Measurements from ENCODE around the gene NT5E. TPM values are rescaled to one million over a fixed set of nuclear protein-coding genes. Genes with fewer than 3 reads are reported as not detected.

Gene NT5E
- total RNA-seq, 2 experiments from 2014 or later: 2.7 to 3.3 TPM

DNA sequence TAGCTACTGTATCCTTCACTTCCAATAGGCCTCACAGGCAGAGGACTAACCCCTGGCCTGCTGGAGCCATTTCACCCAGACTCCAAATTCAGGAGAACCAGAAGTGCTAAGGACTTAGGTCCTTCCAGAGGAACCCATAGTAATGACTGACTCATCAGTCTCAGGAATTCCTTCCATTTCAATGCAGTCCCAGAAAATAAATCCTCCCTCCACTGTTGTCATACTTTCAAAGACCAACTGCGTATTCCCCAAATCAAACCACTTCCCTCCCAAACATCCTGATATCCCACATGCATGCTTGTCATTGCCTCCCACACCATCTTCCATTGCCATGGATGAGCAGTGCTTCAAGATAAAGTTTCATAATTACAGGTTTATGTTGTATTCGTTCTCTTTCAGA lies 31.8 kb upstream of the NT5E start:
- Histone ChIP-seq H3K4me1 (ENCODE audit: insufficient read depth, low read length) (no peaks in the 10 kb centered on the region), H3K4me3 (ENCODE audit: low read length) (no peak overlapping the region), H3K27me3 (ENCODE audit: control insufficient read depth in 1 of 2, insufficient read depth in 2 of 2, low read length in 2 of 2) (peaks cover 0 to 3% of the 10 kb centered on the region in 2 experiments), H3K9me3 (ENCODE audit: control insufficient read depth in 1 of 2, insufficient read depth in 1 of 2, low read length in 2 of 2) (no peaks in the 10 kb centered on the region), H3K27ac (ENCODE audit: low read depth in 1 of 2, low read length in 2 of 2) (no peak overlapping the region), H3K36me3 (ENCODE audit: insufficient read depth, low read length) (no peaks in the 10 kb centered on the region)
- Mint-ChIP-seq H3K27ac (no peak overlapping the region), H3K9me3 (no peaks in the 10 kb centered on the region), H3K4me1 (ENCODE audit: low read depth) (no peaks in the 10 kb centered on the region), H3K4me3 (no peak overlapping the region), H3K36me3 (ENCODE audit: low read depth) (no peaks in the 10 kb centered on the region), H3K27me3 (no peaks in the 10 kb centered on the region)
- ATAC-seq (ENCODE audit: poor library complexity): no peak
- DNase-seq: no peak
- CTCF ChIA-PET: no interaction called here
- POLR2A ChIA-PET: interaction anchor here (1.3 kb wide), 1 partner anchor 32 kb away, joined by 3 read pairs; the partner anchor contains the start of gene NT5E
- intact Hi-C loops (cut with DNase I, micrococcal nuclease): no loop called here
- TF ChIP-seq CTCF (IDR thresholded peaks at IDR 0.05): no peak

GRCh38 chr6:85419046-85419759 lies 30.7 kb upstream of the NT5E start:
- H3K9me3 Mint-ChIP-seq: no peaks in the 10 kb centered on the region
- POLR2A ChIA-PET: interaction anchor here (1.3 kb wide), 1 partner anchor 31 kb away, joined by 3 read pairs; the partner anchor contains the start of gene NT5E
- H3K4me3 Mint-ChIP-seq: no peak overlapping the region
- no peaks in the 10 kb centered on the region for H3K36me3 ChIP-seq (ENCODE audit: insufficient read depth, low read length)
- no peak for ATAC-seq (ENCODE audit: poor library complexity)
- no peaks in the 10 kb centered on the region for H3K9me3 ChIP-seq (ENCODE audit: control insufficient read depth in 1 of 2, insufficient read depth in 1 of 2, low read length in 2 of 2)
- no peak overlapping the region for H3K4me3 ChIP-seq (ENCODE audit: low read length)
- H3K27me3 ChIP-seq (ENCODE audit: control insufficient read depth in 1 of 2, insufficient read depth in 2 of 2, low read length in 2 of 2): peaks cover 0 to 3% of the 10 kb centered on the region in 2 experiments
- intact Hi-C loops (cut with DNase I, micrococcal nuclease): no loop called here
- H3K4me1 Mint-ChIP-seq (ENCODE audit: low read depth): no peaks in the 10 kb centered on the region
- no peaks in the 10 kb centered on the region for H3K4me1 ChIP-seq (ENCODE audit: insufficient read depth, low read length)
- no peak overlapping the region for H3K27ac ChIP-seq (ENCODE audit: low read depth in 1 of 2, low read length in 2 of 2)
- H3K27ac Mint-ChIP-seq: no peak overlapping the region
- TF ChIP-seq CTCF (IDR thresholded peaks at IDR 0.05): no peak
- no peaks in the 10 kb centered on the region for H3K27me3 Mint-ChIP-seq
- no peaks in the 10 kb centered on the region for H3K36me3 Mint-ChIP-seq (ENCODE audit: low read depth)
- no peak for DNase-seq
- CTCF ChIA-PET: no interaction called here

- DNase-seq (no peak), ATAC-seq (ENCODE audit: poor library complexity) (no peak)
- no peak overlapping the region for H3K4me3 Mint-ChIP-seq
- ChIA-PET CTCF (no interaction called here), POLR2A (no interaction called here)
- no peaks in the 10 kb centered on the region for H3K36me3 Mint-ChIP-seq (ENCODE audit: low read depth)
- no peak for TF ChIP-seq CTCF (IDR thresholded peaks at IDR 0.05)
- no peak overlapping the region for H3K27ac Mint-ChIP-seq
- Histone ChIP-seq H3K4me3 (ENCODE audit: low read length) (no peak overlapping the region), H3K4me1 (ENCODE audit: insufficient read depth, low read length) (no peaks in the 10 kb centered on the region), H3K27ac (ENCODE audit: low read depth in 1 of 2, low read length in 2 of 2) (no peak overlapping the region), H3K9me3 (ENCODE audit: control insufficient read depth in 1 of 2, insufficient read depth in 1 of 2, low read length in 2 of 2) (peaks cover 0 to 7% of the 10 kb centered on the region in 2 experiments), H3K36me3 (ENCODE audit: insufficient read depth, low read length) (no peaks in the 10 kb centered on the region), H3K27me3 (ENCODE audit: control insufficient read depth in 1 of 2, insufficient read depth in 2 of 2, low read length in 2 of 2) (peaks cover 0 to 3% of the 10 kb centered on the region in 2 experiments)
- no peaks in the 10 kb centered on the region for H3K27me3 Mint-ChIP-seq
- no peaks in the 10 kb centered on the region for H3K4me1 Mint-ChIP-seq (ENCODE audit: low read depth)
- intact Hi-C loops (cut with DNase I, micrococcal nuclease): no loop called here
- no peaks in the 10 kb centered on the region for H3K9me3 Mint-ChIP-seq
Observed at GRCh38 chr6:85420551-85420950, 29.3 kb upstream of the NT5E start.
